ENCODE measurements around the gene CLDN14. TPM values are rescaled to one million over a fixed set of nuclear protein-coding genes. Genes with fewer than 3 reads are reported as not detected.

CLDN14 gene
- total RNA-seq, 1 donor from 2014 or later, result not detected

DNA sequence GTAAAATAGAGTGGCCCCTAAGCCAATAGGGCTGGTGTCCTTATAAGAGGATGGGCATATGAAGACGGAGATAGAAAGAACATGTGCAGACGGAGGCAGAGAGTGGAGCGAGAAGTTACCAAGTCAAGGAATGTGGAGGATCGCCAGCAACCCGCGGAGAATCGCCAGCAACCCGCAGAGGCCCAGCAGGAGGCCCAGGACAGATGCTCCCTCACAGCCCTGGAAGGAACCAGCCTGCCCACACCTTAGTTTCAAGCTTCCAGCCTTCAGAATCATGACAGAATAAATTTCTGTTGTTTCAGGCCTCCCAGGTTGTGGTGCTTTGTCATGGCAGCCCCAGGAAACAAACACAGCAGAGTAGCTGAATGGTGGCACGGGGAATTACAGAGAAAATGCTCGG, 9.6 kb downstream of the CLDN14 start:
- H3K9me3 ChIP-seq, result no peaks in the 10 kb centered on the region
- no peaks in the 10 kb centered on the region for H3K4me1 ChIP-seq
- H3K36me3 ChIP-seq, result no peaks in the 10 kb centered on the region
- no peak overlapping the region for H3K27ac ChIP-seq
- intact Hi-C loops (cut with DNase I), result no loop called here
- TF ChIP-seq, protein P1, sequence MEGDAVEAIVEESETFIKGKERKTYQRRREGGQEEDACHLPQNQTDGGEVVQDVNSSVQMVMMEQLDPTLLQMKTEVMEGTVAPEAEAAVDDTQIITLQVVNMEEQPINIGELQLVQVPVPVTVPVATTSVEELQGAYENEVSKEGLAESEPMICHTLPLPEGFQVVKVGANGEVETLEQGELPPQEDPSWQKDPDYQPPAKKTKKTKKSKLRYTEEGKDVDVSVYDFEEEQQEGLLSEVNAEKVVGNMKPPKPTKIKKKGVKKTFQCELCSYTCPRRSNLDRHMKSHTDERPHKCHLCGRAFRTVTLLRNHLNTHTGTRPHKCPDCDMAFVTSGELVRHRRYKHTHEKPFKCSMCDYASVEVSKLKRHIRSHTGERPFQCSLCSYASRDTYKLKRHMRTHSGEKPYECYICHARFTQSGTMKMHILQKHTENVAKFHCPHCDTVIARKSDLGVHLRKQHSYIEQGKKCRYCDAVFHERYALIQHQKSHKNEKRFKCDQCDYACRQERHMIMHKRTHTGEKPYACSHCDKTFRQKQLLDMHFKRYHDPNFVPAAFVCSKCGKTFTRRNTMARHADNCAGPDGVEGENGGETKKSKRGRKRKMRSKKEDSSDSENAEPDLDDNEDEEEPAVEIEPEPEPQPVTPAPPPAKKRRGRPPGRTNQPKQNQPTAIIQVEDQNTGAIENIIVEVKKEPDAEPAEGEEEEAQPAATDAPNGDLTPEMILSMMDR (IDR thresholded peaks at IDR 0.05), result no peak
- no peak for DNase-seq
- no peak overlapping the region for H3K4me3 ChIP-seq
- ATAC-seq, result no peak
- no peaks in the 10 kb centered on the region for H3K27me3 ChIP-seq (ENCODE audit: low read depth)

DNA sequence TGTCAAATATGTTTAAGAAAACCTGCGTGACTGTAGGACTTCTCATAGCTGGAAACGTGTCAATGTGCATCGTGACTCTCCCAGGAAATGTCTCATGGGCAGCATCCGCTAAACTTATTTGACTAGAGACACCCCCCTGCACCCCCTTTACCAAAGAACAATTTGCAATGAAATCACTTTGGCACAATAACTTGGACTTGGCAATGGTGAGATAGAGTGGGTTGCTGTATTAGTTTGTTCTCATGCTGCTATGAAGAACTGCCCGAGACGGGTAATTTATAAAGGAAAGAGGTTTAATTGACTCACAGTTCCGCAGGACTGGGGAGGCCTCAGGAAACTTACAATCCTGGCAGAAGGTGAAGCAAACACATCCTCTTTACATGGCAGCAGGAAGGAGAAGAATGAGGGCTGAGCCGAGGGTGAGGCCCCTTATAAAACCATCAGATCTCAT, 13.8 kb downstream of the CLDN14 start:
- DNase-seq, result no peak
- intact Hi-C loops (cut with DNase I), result no loop called here
- Histone ChIP-seq H3K27me3 (ENCODE audit: low read depth) (no peaks in the 10 kb centered on the region), H3K36me3 (no peaks in the 10 kb centered on the region), H3K4me3 (no peak overlapping the region), H3K4me1 (no peaks in the 10 kb centered on the region), H3K9me3 (no peaks in the 10 kb centered on the region), H3K27ac (no peak overlapping the region)
- no peak for ATAC-seq
- TF ChIP-seq, protein P1 (IDR thresholded peaks at IDR 0.05), result no peak

DNA sequence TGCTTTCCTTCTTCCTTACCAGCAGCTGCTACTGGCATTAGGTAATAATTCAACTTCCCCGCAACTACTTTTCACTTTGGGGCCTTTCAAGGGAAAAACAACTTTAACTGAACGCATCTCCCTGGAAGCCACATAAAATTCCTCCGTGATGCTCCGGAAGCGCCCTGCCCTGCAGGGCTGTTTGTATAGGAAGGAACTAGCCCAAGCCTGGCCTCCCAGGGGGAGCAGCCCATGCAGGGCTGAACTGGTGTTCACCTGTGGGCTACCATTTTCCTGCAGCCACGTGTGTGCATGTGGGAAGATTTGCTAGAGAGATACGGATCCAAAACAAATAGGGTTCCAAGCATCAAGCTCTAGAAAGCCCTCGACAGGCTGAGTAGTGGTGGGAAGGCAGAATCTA, 14.4 kb downstream of the CLDN14 start:
- no peak for DNase-seq
- Histone ChIP-seq H3K4me1 (no peaks in the 10 kb centered on the region), H3K36me3 (no peaks in the 10 kb centered on the region), H3K27ac (no peak overlapping the region), H3K9me3 (no peaks in the 10 kb centered on the region), H3K4me3 (no peak overlapping the region), H3K27me3 (ENCODE audit: low read depth) (no peaks in the 10 kb centered on the region)
- TF ChIP-seq, protein P1 (IDR thresholded peaks at IDR 0.05), result no peak
- no peak for ATAC-seq
- intact Hi-C loops (cut with DNase I), result no loop called here

DNA sequence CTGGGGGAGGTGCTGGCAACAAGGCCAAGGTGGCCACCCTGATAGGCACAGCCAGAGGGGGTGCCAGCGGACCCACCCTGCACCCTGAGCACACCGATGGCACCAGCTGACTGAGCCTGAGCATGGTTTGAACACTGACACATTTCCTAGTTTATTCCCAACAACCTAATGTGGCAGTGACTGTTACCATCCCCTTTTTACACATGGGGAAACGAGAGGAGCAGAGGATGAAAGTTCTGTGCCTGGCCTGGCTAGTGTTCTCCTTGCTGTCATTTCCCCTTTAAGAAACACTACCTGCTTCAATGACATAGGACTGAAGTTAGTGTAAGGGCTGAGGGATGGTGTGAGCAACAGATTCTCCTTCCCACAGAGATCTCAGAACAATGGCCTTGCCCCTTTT, 15.3 kb downstream of the CLDN14 start:
- Histone ChIP-seq H3K27me3 (ENCODE audit: low read depth) (no peaks in the 10 kb centered on the region), H3K27ac (no peak overlapping the region), H3K9me3 (no peaks in the 10 kb centered on the region), H3K36me3 (no peaks in the 10 kb centered on the region), H3K4me1 (no peaks in the 10 kb centered on the region), H3K4me3 (no peak overlapping the region)
- intact Hi-C loops (cut with DNase I), result no loop called here
- ATAC-seq, result peak in 1 of 2 donors; percentile 19
- DNase-seq, result no peak
- TF ChIP-seq, protein P1 (IDR thresholded peaks at IDR 0.05), result no peak

DNA sequence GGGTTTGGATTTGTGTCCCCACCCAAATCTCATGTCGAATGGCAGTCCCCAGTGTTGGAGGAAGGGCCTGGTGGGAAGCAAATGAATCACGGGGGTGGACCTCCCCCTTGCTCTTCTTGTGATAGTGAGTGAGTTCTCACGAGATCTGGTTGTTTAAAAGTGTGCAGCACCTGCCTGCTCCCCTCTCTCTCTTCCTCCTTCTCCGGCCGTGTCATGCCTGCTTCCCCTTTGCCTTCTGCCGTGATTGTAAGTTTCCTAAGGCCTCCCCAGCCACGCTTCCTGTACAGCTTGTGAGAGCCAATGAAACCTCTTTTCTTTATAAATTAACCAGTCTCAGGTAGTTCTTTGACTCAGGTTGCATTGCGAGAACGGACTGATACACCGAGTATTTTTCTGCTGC, 15.9 kb downstream of the CLDN14 start:
- TF ChIP-seq, protein P1 (IDR thresholded peaks at IDR 0.05), result no peak
- no peaks in the 10 kb centered on the region for H3K27me3 ChIP-seq (ENCODE audit: low read depth)
- no peak overlapping the region for H3K4me3 ChIP-seq
- H3K4me1 ChIP-seq, result no peaks in the 10 kb centered on the region
- intact Hi-C loops (cut with DNase I), result no loop called here
- no peaks in the 10 kb centered on the region for H3K36me3 ChIP-seq
- H3K27ac ChIP-seq, result no peak overlapping the region
- H3K9me3 ChIP-seq, result no peaks in the 10 kb centered on the region
- DNase-seq, result no peak
- no peak for ATAC-seq

DNA sequence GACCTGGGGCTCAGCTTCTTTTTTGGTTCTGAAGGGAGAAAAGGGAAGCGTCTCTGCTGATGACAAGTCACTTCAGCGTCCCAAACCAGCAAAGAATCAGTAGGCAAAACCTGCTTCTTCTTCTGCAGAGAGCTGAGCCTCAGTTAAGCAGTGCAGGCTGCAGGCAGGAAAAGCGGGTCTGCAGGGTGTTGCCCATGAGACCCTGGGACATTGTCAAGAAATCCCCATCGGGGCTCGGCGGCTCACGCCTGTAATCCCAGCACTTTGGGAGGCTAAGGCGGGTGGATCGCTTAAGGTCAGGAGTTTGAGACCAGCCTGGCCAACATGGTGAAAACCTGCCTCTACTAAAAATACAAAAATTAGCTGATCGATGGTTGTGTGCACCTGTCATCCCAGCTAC, 16.7 kb downstream of the CLDN14 start:
- TF ChIP-seq, protein P1 (IDR thresholded peaks at IDR 0.05), result no peak
- intact Hi-C loops (cut with DNase I), result no loop called here

More for the DNA sequence above, 16.7 kb downstream of the CLDN14 start:
- H3K27me3 ChIP-seq (ENCODE audit: low read depth), result no peaks in the 10 kb centered on the region
- no peaks in the 10 kb centered on the region for H3K4me1 ChIP-seq
- ATAC-seq (no peak), DNase-seq (no peak)
- no peak overlapping the region for H3K4me3 ChIP-seq
- no peaks in the 10 kb centered on the region for H3K9me3 ChIP-seq
- H3K36me3 ChIP-seq, result no peaks in the 10 kb centered on the region
- no peak overlapping the region for H3K27ac ChIP-seq

Measured in lower lobe of right lung (tissue), 2 donors.